Hepatocyte (in vitro differentiated cells): ENCODE results near the gene RAN.
"Not testable (repeated sequence)": the region's sequence is repeated elsewhere in the genome, so short reads cannot be mapped to it uniquely, and the experiment has no call there.

Source experiments
- CTCF ChIP-seq: fragments of 200-600 bp; sonication (generic); IDR thresholded peaks from 2 replicates; pipeline ENCODE4 v1.5.1; 2016; ENCODE audit warnings: antibody characterized with exemption, mild to moderate bottlenecking; ENCODE audit not compliant: poor library complexity
- EZH2 ChIP-seq: fragments of 200-600 bp; sonication (generic); IDR thresholded peaks from 2 replicates; pipeline ENCODE4 v1.6.1; 2016; ENCODE audit warnings: antibody characterized with exemption, mild to moderate bottlenecking, borderline replicate concordance

- not testable (repeated sequence) for TF ChIP-seq CTCF, EZH2
Observed at GRCh38 chr12:130904936-130905455, 33.1 kb downstream of the RAN start.
